Superior temporal gyrus (tissue), 1 donor: ENCODE results near the gene MAT1A.

Source experiments
- DNase-seq: peaks from one replicate; pipeline ENCODE4 v3.0.0-alpha.2; 2016; ENCODE audit errors: extremely low spot score

The MAT1A gene

GRCh38 chr10:80283119-80283518 is 6.3 kb downstream of the MAT1A start:
- no peak for DNase-seq

GRCh38 chr10:80281784-80282765 is 7.4 kb downstream of the MAT1A start:
- no peak for DNase-seq

GRCh38 chr10:80281292-80281691 is 8.2 kb downstream of the MAT1A start:
- DNase-seq: no peak

GRCh38 chr10:80280071-80280800 is 9.2 kb downstream of the MAT1A start:
- no peak for DNase-seq

GRCh38 chr10:80279146-80279545 is 10.3 kb downstream of the MAT1A start:
- DNase-seq: no peak

GRCh38 chr10:80278480-80278879 is 11.0 kb downstream of the MAT1A start:
- no peak for DNase-seq

- no peak for DNase-seq
Observed at GRCh38 chr10:80277567-80278250, 11.7 kb downstream of the MAT1A start.

- DNase-seq: no peak
Observed at GRCh38 chr10:80277016-80277415, 12.4 kb downstream of the MAT1A start.

GRCh38 chr10:80276335-80276734 is 13.1 kb downstream of the MAT1A start:
- DNase-seq: no peak

GRCh38 chr10:80275756-80276155 is 13.7 kb downstream of the MAT1A start:
- no peak for DNase-seq

- DNase-seq: no peak
Observed at GRCh38 chr10:80275135-80275498, 14.3 kb downstream of the MAT1A start.

GRCh38 chr10:80274396-80275134 is 14.9 kb downstream of the MAT1A start:
- DNase-seq: no peak

- DNase-seq: no peak
Observed at GRCh38 chr10:80273523-80274170, 15.8 kb downstream of the MAT1A start.

GRCh38 chr10:80272793-80273522 is 16.5 kb downstream of the MAT1A start:
- no peak for DNase-seq

GRCh38 chr10:80271416-80271815 is 18.0 kb downstream of the MAT1A start:
- no peak for DNase-seq

- no peak for DNase-seq
Observed at GRCh38 chr10:80270887-80271286, 18.6 kb downstream of the MAT1A start.

GRCh38 chr10:80268938-80269588 is 20.4 kb downstream of the MAT1A start:
- DNase-seq: no peak

GRCh38 chr10:80268266-80268665 is 21.2 kb downstream of the MAT1A start:
- no peak for DNase-seq

- no peak for DNase-seq
Observed at GRCh38 chr10:80266513-80266863, 23.0 kb downstream of the MAT1A start.
